ENCODE results near the gene GJD3.

GJD3 gene

GRCh38 chr17:40323391-40324381 is 40.9 kb downstream of the GJD3 start:
- peak overlapping the region; percentile 96 for H3K4me3 ChIP-seq (ENCODE audit: low read depth, low read length)
- peak; percentile 82 for DNase-seq (ENCODE audit: low read depth)
- no peak for TF ChIP-seq CTCF (IDR thresholded peaks at IDR 0.05; ENCODE audit: insufficient read depth, low read depth, low read length, missing control alignments)

GRCh38 chr17:40322358-40323315 is 41.9 kb downstream of the GJD3 start:
- TF ChIP-seq CTCF (IDR thresholded peaks at IDR 0.05; ENCODE audit: insufficient read depth, low read depth, low read length, missing control alignments) = no peak
- peak overlapping the region; percentile 96 for H3K4me3 ChIP-seq (ENCODE audit: low read depth, low read length)
- peak; percentile 96 for DNase-seq (ENCODE audit: low read depth)

GRCh38 chr17:40321961-40322357 is 42.6 kb downstream of the GJD3 start:
- DNase-seq (ENCODE audit: low read depth) = no peak
- peak overlapping the region; percentile 96 for H3K4me3 ChIP-seq (ENCODE audit: low read depth, low read length)
- no peak for TF ChIP-seq CTCF (IDR thresholded peaks at IDR 0.05; ENCODE audit: insufficient read depth, low read depth, low read length, missing control alignments)

GRCh38 chr17:40321524-40321929 is 43.0 kb downstream of the GJD3 start:
- DNase-seq (ENCODE audit: low read depth) = no peak
- peak overlapping the region; percentile 96 for H3K4me3 ChIP-seq (ENCODE audit: low read depth, low read length)

GRCh38 chr17:40320756-40321523 is 43.6 kb downstream of the GJD3 start:
- DNase-seq (ENCODE audit: low read depth) = no peak
- peak overlapping the region; percentile 96 for H3K4me3 ChIP-seq (ENCODE audit: low read depth, low read length)
- no peak for TF ChIP-seq CTCF (IDR thresholded peaks at IDR 0.05; ENCODE audit: insufficient read depth, low read depth, low read length, missing control alignments)

More at GRCh38 chr17:40321524-40321929, 43.0 kb downstream of the GJD3 start:
- TF ChIP-seq CTCF (IDR thresholded peaks at IDR 0.05; ENCODE audit: insufficient read depth, low read depth, low read length, missing control alignments) = no peak

Data from GM12865 (cell line).